A549 (cell line): ENCODE results near the gene MFSD12. TPM values are rescaled to one million over a fixed set of nuclear protein-coding genes. Genes with fewer than 3 reads are reported as not detected.
"Not testable (repeated sequence)": the region's sequence is repeated elsewhere in the genome, so short reads cannot be mapped to it uniquely, and the experiment has no call there.

Experiments
- ATAC-seq, 2 experiments: fragments of 200-7000 bp in 1 of 2; fragments of >200 bp in 1 of 2; cut with Nextera tagmentation in 1 of 2; cut with Tn5 transposase in 1 of 2; 3 replicates each; pipeline versions ENCODE4 v1.8.0 to v1.9.1; 2018 to 2020; ENCODE audit warnings: mild to moderate bottlenecking in 1 of 2, moderate library complexity in 1 of 2
- CTCF ChIA-PET: fragments of 300-600 bp; sonication (Branson Sonifier 250); formaldehyde crosslinking; extraction: SDS; loops from one replicate; lab custom pipeline; 2021; ENCODE audit warnings: antibody characterized with exemption, inconsistent platforms; lab: Yijun Ruan, JAX
- POLR2A ChIA-PET: fragments of 350-600 bp; formaldehyde crosslinking; extraction: SDS; loops from one replicate; lab custom pipeline; 2021; ENCODE audit warnings: antibody characterized with exemption, inconsistent platforms; lab: Yijun Ruan, JAX
- DNase-seq, 2 experiments: peaks; one replicate each; pipeline versions ENCODE4 v3.0.0 to v3.0.0-alpha.2; 2011 to 2016; ENCODE audit warnings: low read depth in 1 of 2, low spot score in 1 of 2
- FAIRE-seq: peaks from 2 replicates; lab custom pipeline; 2011; peaks lifted over from hg19 to GRCh38; lab: Jason Lieb, UNC
- H3K27ac ChIP-seq, 2 experiments: fragments of >200 bp; sonication (Bioruptor Twin); formaldehyde crosslinking; 3 replicates each; pipeline ENCODE4 v1.5.1; 2016 to 2017
- H3K4me1 ChIP-seq: fragments of >200 bp; sonication (Bioruptor Twin); formaldehyde crosslinking; 3 replicates; pipeline ENCODE4 v1.6.1; 2016
- H3K4me2 ChIP-seq: fragments of >200 bp; sonication (Bioruptor Twin); formaldehyde crosslinking; 3 replicates; pipeline ENCODE4 v1.6.1; 2016
- H3K4me3 ChIP-seq: fragments of >200 bp; sonication (Bioruptor Twin); formaldehyde crosslinking; 3 replicates; pipeline ENCODE4 v1.5.1; 2016
- H3K9me3 ChIP-seq: fragments of >200 bp; sonication (Bioruptor Twin); formaldehyde crosslinking; 3 replicates; pipeline ENCODE4 v1.6.1; 2016
- ATOH8 ChIP-seq: fragments of 250-450 bp; sonication (Bioruptor Pico); IDR thresholded peaks from 2 replicates; pipeline ENCODE4 v1.5.0; 2020; ENCODE audit warnings: low read depth, mild to moderate bottlenecking, moderate library complexity
- CBX2 ChIP-seq: fragments of 200-600 bp; sonication (generic); IDR thresholded peaks from 2 replicates; pipeline ENCODE4 v1.6.1; 2016; ENCODE audit warnings: low read depth, mild to moderate bottlenecking, borderline replicate concordance
- CBX8 ChIP-seq: fragments of 200-600 bp; sonication (generic); IDR thresholded peaks from 2 replicates; pipeline ENCODE4 v1.6.1; 2016
- CEBPB ChIP-seq, 2 experiments: fragments of >200 bp in 1 of 2; sonication (Bioruptor Twin) in 1 of 2; formaldehyde crosslinking in 1 of 2; IDR thresholded peaks; 2 replicates each; pipeline ENCODE4 v1.6.1; 2012 to 2016
- CHD2 ChIP-seq: fragments of 150-350 bp; IDR thresholded peaks from 2 replicates; pipeline ENCODE4 v1.6.1; 2014; ENCODE audit warnings: low read length; ENCODE audit not compliant: partially characterized antibody
- E2F6 ChIP-seq: IDR thresholded peaks from 2 replicates; pipeline ENCODE4 v1.6.1; 2012; ENCODE audit warnings: low read depth, borderline replicate concordance
- EHF ChIP-seq: fragments of 250-450 bp; sonication (Bioruptor Pico); IDR thresholded peaks from 2 replicates; pipeline ENCODE4 v1.5.0; 2020; ENCODE audit warnings: mild to moderate bottlenecking
- EP300 ChIP-seq, 2 experiments: fragments of >200 bp; sonication (Bioruptor Twin); formaldehyde crosslinking; IDR thresholded peaks; 2 replicates in 1 of 2; 3 replicates in 1 of 2; pipeline ENCODE4 v1.6.1; 2016 to 2017
- ESRRA ChIP-seq: fragments of 150-350 bp; IDR thresholded peaks from 2 replicates; pipeline ENCODE4 v1.6.1; 2014; ENCODE audit warnings: mild to moderate bottlenecking, low read length, borderline replicate concordance
- FOSB ChIP-seq: fragments of 250-450 bp; sonication (Bioruptor Pico); IDR thresholded peaks from 2 replicates; pipeline ENCODE4 v1.5.0; 2020; ENCODE audit warnings: mild to moderate bottlenecking, moderate library complexity
- FOXS1 ChIP-seq: fragments of 250-450 bp; sonication (Bioruptor Pico); IDR thresholded peaks from 2 replicates; pipeline ENCODE4 v1.5.0; 2020; ENCODE audit warnings: mild to moderate bottlenecking, moderate library complexity
- HEYL ChIP-seq: fragments of 250-450 bp; sonication (Bioruptor Pico); IDR thresholded peaks from 2 replicates; pipeline ENCODE4 v1.8.0; 2021; ENCODE audit warnings: mild to moderate bottlenecking, moderate library complexity
- HOXB13 ChIP-seq: fragments of 250-450 bp; sonication (Bioruptor Pico); IDR thresholded peaks from 2 replicates; pipeline ENCODE4 v1.5.0; 2020; ENCODE audit warnings: low read depth, mild to moderate bottlenecking, moderate library complexity
- JUNB ChIP-seq: fragments of >200 bp; sonication (Bioruptor Twin); formaldehyde crosslinking; IDR thresholded peaks from 2 replicates; pipeline ENCODE4 v1.6.1; 2016
- MAFK ChIP-seq: fragments of 450-650 bp; IDR thresholded peaks from 2 replicates; pipeline ENCODE4 v1.6.1; 2014; ENCODE audit not compliant: partially characterized antibody
- NFE2L2 ChIP-seq: fragments of 150-350 bp; conservative IDR thresholded peaks from 2 replicates; pipeline ENCODE4 v1.6.1; 2014; ENCODE audit warnings: low read length
- NPAS2 ChIP-seq: fragments of 250-450 bp; sonication (Bioruptor Pico); IDR thresholded peaks from 2 replicates; pipeline ENCODE4 v1.8.0; 2022; ENCODE audit warnings: mild to moderate bottlenecking, moderate library complexity, borderline replicate concordance
- PBX3 ChIP-seq: IDR thresholded peaks from 2 replicates; pipeline ENCODE4 v1.6.1; 2012
- POLR2AphosphoS2 ChIP-seq: conservative IDR thresholded peaks from 2 replicates; pipeline ENCODE4 v1.6.1; 2012; ENCODE audit warnings: low read length, improper control_type of control experiment, inconsistent platforms
- RAD21 ChIP-seq, 2 experiments: fragments of >200 bp in 1 of 2; sonication (Bioruptor Twin) in 1 of 2; formaldehyde crosslinking in 1 of 2; IDR thresholded peaks in 1 of 2; conservative IDR thresholded peaks in 1 of 2; 2 replicates in 1 of 2; 3 replicates in 1 of 2; pipeline ENCODE4 v1.6.1; 2012 to 2018; ENCODE audit warnings: inconsistent platforms in 1 of 2
- RCOR1 ChIP-seq: fragments of 150-350 bp; IDR thresholded peaks from 2 replicates; pipeline ENCODE4 v1.6.1; 2014; ENCODE audit warnings: antibody characterized with exemption, low read length, low read depth
- SREBF2 ChIP-seq: fragments of 450-650 bp; IDR thresholded peaks from 2 replicates; pipeline ENCODE4 v1.6.1; 2014; ENCODE audit warnings: mild to moderate bottlenecking, moderate library complexity
- TFCP2L1 ChIP-seq: fragments of 250-450 bp; sonication (Bioruptor Pico); IDR thresholded peaks from 2 replicates; pipeline ENCODE4 v1.5.0; 2021; ENCODE audit warnings: mild to moderate bottlenecking
- USF2 ChIP-seq: fragments of 450-650 bp; IDR thresholded peaks from 2 replicates; pipeline ENCODE4 v1.6.1; 2014; ENCODE audit warnings: antibody characterized with exemption
- ZC3H11A ChIP-seq: fragments of 450-650 bp; IDR thresholded peaks from 2 replicates; pipeline ENCODE4 v1.6.1; 2014; ENCODE audit warnings: antibody characterized with exemption, mild to moderate bottlenecking
- ZNF302 ChIP-seq: fragments of 250-450 bp; sonication (Bioruptor Pico); IDR thresholded peaks from 2 replicates; pipeline ENCODE4 v1.9.0; 2021; ENCODE audit warnings: inconsistent platforms, mild to moderate bottlenecking, moderate library complexity
- ZSCAN20 ChIP-seq: fragments of 250-450 bp; sonication (Bioruptor Pico); IDR thresholded peaks from 2 replicates; pipeline ENCODE4 v1.8.0; 2022; ENCODE audit warnings: mild to moderate bottlenecking, moderate library complexity
- WGBS: methylation state at CpG from one replicate; pipeline ENCODE4 v1.1.6; 2017; ENCODE audit errors: missing lambda C conversion rate; 5-methylcytosine and 5-hydroxymethylcytosine counted together
- polyA plus RNA-seq, 4 experiments: library from polyadenylated mRNA; depleted of rRNA in 3 of 4; stranded (reverse); fragments of >200 nt; fragmentation: RNase III in 1 of 4; extraction: RNeasy Plus Mini Kit Qiagen cat#74134 plus additional on column Dnase treatment in 1 of 4; gene quantifications; 2 replicates in 3 of 4; 3 replicates in 1 of 4; pipeline ENCODE4 v1.2.3, GENCODE V29; 2011 to 2017

Gene MFSD12
- polyA plus RNA-seq, 2 of the 4 experiments (the other 2 are of a cell fraction) = 52.5 to 115 TPM

GRCh38 chr19:3531716-3532115, 25.7 kb downstream of the MFSD12 start:
- ChIA-PET POLR2A (no interaction called here), CTCF (interaction anchor here (0.8 kb wide), 1 partner anchor 44 kb away, joined by 5 read pairs; no protein-coding TSS in a partner anchor)
- Histone ChIP-seq H3K9me3 (no peaks in the 10 kb centered on the region), H3K4me1 (no peaks in the 10 kb centered on the region), H3K27ac (no peak overlapping the region), H3K4me2 (no peak overlapping the region), H3K4me3 (no peak overlapping the region)
- FAIRE-seq (no peak), DNase-seq (no peak), ATAC-seq (no peak)
- 92% methylated on average over 5 of the region's 29 CpGs for WGBS
- TF ChIP-seq FOXS1 (no peak), CEBPB (IDR thresholded peaks at IDR 0.05) (no peak), E2F6 (no peak), NPAS2 (CRISPR knock-in tag) (no peak), CBX8 (no peak), EP300 (IDR thresholded peaks at IDR 0.05) (no peak), JUNB (no peak), POLR2AphosphoS2 (no peak), CHD2 (no peak), PBX3 (no peak), SREBF2 (no peak), ATOH8 (CRISPR knock-in tag) (no peak), TFCP2L1 (CRISPR knock-in tag) (no peak)

GRCh38 chr19:3530389-3530788, 27.0 kb downstream of the MFSD12 start:
- POLR2A ChIA-PET = no interaction called here
- 96% methylated on average over 12 of the region's 12 CpGs for WGBS
- H3K4me3 ChIP-seq = no peak overlapping the region
- H3K9me3 ChIP-seq = no peaks in the 10 kb centered on the region
- ATAC-seq (no peak), FAIRE-seq (no peak), DNase-seq (no peak)
- TF ChIP-seq FOSB = no peak
- no peaks in the 10 kb centered on the region for H3K4me1 ChIP-seq
- no peak overlapping the region for H3K27ac ChIP-seq
- no peak overlapping the region for H3K4me2 ChIP-seq
- CTCF ChIA-PET = interaction anchor here (1.0 kb wide), 1 partner anchor 15 kb away, joined by 7 read pairs; no protein-coding TSS in a partner anchor

- ATAC-seq, FAIRE-seq, H3K4me3 ChIP-seq, H3K4me1 ChIP-seq, H3K27ac ChIP-seq, CTCF ChIA-PET, DNase-seq, POLR2A ChIA-PET, H3K4me2 ChIP-seq, H3K9me3 ChIP-seq: not testable (repeated sequence)
- 94% methylated on average over 7 of the region's 7 CpGs for WGBS
Measured at GRCh38 chr19:3529299-3529698, 28.1 kb downstream of the MFSD12 start.

- FAIRE-seq (no peak), ATAC-seq (no peak), DNase-seq (no peak)
- Histone ChIP-seq H3K9me3 (no peaks in the 10 kb centered on the region), H3K27ac (no peak overlapping the region), H3K4me3 (no peak overlapping the region), H3K4me2 (no peak overlapping the region), H3K4me1 (no peaks in the 10 kb centered on the region)
- ChIA-PET POLR2A (no interaction called here), CTCF (interaction anchor here (1.2 kb wide), 1 partner anchor 203 kb away, joined by 3 read pairs; no protein-coding TSS in a partner anchor)
- WGBS = 97% methylated on average over 20 of the region's 20 CpGs
- TF ChIP-seq ZSCAN20 = no peak
- no peak for TF ChIP-seq SREBF2
- TF ChIP-seq MAFK = no peak
- no peak for TF ChIP-seq ZNF302
- TF ChIP-seq PBX3 = no peak
- TF ChIP-seq RCOR1 = no peak
- no peak for TF ChIP-seq HEYL (CRISPR knock-in tag)
- no peak for TF ChIP-seq EHF (CRISPR knock-in tag)
- TF ChIP-seq RAD21 (conservative IDR thresholded peaks at IDR 0.05 in 1 of 2, IDR thresholded peaks at IDR 0.05 in 1 of 2) = no peak
- TF ChIP-seq CEBPB (IDR thresholded peaks at IDR 0.05) = no peak
- no peak for TF ChIP-seq NFE2L2
- TF ChIP-seq ZC3H11A = no peak
- TF ChIP-seq ESRRA = no peak
- no peak for TF ChIP-seq TFCP2L1 (CRISPR knock-in tag)
- no peak for TF ChIP-seq USF2
- TF ChIP-seq HOXB13 (CRISPR knock-in tag) = no peak
- TF ChIP-seq JUNB = no peak
- TF ChIP-seq POLR2AphosphoS2 = no peak
- TF ChIP-seq CBX2 = no peak
Measured at GRCh38 chr19:3528539-3529211, 28.7 kb downstream of the MFSD12 start.
